Putamen (tissue), 1 donor: ENCODE measurements around the gene S100B.
"Not testable (repeated sequence)": the region's sequence is repeated elsewhere in the genome, so short reads cannot be mapped to it uniquely, and the experiment has no call there.

ENCODE experiments used
- DNase-seq: peaks from one replicate; pipeline ENCODE4 v3.0.0-alpha.2; 2016; ENCODE audit warnings: low spot score

S100B gene

DNA sequence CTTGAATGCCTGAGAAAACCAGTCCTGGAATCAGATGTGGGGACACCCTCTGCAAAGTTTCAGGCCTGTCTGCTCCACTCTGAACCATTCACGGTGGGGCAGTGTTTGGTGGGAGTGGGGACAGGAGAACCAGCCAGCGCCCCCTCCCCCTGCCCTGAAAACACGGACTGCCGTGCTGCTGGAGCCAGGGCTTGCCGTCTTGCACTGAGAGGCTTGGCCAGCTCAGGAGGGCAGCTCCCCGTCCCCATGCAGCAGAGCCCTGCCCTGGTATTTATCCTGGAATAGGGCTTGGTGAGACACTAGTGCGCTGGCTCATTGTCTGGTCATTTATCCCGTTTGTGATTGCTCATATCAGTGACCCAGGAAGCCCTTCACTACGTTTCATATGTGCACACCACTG is 3.9 kb downstream of the S100B start:
- no peak for DNase-seq

DNA sequence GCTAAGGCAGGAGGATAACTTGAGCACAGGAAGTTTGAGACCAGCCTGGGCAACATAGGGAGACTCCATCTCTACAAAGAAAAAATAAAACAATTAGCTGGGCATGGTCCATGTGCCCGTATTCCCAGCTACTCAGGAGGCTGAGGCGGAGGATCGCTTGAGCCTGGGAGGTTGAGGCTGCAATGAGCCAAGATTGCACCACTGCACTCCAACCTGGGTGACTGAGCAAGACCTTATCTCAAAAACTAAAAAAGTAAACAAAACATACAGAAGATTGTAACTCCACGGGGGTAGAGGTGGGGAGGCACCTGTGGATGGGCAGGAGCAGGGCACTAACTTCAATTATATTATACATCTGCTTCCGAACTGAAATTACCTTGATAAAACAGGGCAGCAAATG is 4.6 kb downstream of the S100B start:
- no peak for DNase-seq

DNA sequence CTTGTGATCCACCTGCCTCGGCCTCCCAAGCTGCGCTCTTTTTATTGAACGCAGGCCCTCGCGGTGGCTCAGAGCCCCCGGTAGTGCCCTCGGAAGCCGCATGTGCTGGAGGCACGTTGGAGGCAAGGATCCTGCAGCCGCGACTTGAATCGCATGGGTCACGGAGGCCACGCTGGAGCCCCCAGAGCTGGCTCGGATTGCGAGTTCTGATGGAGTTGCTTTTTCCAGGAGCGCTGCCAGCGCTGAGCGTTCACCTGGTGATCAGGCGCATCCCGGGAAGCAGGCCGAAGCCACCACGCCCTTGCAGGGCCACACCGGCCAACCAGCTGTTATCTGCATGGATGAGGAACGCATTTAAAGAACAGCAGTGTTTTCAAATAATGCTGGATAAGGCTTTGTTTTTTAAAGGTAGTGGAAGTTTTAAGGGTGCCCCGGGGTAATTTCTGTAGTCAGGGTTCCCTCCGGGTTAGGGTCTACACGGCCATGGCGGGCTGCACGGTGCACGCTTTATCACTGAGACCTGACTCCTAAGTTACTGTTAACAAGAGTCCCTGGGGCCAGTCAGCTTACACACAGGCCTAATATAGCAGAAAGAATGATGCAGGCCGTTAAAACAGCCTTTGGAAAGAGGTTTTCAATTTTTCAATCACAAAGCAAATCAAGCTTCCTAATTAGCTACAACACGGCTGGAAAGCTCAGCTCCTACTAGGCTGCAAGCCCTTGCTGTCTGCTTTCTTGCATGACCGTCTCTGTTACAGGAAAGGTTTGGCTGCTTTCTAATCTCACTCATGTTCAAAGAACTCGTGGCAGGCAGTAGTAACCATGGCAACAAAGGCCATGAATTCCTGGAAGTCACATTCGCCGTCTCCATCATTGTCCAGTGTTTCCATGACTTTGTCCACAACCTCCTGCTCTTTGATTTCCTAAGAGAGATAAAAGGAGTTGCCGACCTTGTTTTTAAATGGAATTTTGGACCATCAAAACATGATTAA is 6.0 kb downstream of the S100B start:
- no peak for DNase-seq

DNA sequence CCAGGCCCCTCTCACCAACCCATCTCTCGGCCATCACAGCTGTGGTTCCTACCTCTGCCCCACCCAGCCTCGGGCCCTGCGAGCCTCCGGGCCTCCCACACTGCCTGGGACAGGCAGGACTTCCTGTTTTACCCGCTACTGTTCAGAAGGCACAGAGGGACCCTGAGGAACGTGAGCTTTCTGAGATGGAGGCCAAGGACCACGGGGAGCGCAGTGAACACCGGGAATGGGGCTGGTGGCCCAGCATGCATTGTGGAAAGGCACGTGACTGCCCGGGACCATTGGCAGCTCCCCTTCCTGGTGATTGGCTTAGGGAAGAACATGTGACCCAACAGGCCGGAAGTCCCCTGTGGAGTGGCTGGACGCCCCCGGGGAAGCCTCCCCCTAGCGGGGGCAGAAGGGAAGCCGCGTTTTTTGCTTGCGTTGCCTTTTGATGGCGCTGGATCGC is 7.0 kb downstream of the S100B start:
- no peak for DNase-seq

DNA sequence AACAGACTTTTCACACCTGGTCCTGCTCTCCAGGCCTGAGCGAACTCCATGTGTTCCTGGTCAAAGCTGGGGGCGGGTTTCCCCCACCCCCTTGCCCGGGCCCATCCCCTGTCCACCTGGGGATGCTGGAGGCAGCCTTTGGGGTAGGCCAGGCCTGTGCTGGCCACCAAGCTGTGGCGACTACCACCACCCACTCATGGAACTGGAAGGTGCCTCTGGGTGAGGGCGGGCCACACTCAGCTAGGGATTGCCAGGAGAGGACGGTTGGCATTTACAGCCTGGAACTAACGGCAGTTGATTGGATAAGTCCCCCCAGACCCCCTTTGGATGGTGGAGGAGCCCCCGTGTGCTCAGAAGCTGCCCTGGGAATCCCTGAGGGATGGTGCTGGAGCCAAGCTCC is 7.9 kb downstream of the S100B start:
- no peak for DNase-seq

DNA sequence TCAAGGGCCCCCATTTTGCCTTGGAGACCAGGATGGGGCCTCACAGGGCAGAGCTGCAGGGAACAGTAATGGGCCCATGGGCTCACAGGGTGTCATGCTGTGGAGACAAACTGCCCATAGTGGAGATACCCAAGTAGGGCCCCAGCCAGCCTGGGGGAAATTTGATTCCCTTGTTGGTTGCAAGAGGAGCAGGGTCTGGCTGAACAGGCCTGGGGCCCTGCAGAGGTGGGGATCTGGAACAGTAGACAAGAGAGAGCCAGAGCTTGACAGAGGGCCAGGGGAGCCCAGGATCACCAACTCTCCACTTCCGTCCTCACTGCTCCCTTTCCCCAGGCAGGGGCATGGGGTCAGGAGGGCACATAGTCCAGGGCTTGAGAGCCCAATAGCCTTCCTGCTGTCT is 8.7 kb downstream of the S100B start:
- no peak for DNase-seq

DNA sequence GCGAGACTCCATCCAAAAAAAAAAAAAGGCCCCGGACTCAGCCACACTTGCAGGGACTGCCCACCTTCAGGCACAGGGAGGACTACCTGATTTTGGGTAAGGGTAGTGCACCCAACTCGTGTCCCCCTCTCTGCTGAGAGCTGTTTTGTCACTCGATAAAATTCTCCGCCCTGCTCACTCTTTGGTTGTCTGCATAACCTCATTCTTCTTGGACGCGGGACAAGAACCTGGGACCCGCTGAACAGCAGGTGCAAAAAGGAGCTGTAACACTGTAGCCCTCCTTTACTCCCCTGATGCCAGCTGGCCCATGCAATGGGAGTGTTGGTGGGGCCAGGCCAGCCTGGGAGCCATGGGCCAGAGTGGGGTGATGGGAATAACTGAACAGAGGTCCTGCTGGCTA is 10.6 kb downstream of the S100B start:
- DNase-seq = no peak

DNA sequence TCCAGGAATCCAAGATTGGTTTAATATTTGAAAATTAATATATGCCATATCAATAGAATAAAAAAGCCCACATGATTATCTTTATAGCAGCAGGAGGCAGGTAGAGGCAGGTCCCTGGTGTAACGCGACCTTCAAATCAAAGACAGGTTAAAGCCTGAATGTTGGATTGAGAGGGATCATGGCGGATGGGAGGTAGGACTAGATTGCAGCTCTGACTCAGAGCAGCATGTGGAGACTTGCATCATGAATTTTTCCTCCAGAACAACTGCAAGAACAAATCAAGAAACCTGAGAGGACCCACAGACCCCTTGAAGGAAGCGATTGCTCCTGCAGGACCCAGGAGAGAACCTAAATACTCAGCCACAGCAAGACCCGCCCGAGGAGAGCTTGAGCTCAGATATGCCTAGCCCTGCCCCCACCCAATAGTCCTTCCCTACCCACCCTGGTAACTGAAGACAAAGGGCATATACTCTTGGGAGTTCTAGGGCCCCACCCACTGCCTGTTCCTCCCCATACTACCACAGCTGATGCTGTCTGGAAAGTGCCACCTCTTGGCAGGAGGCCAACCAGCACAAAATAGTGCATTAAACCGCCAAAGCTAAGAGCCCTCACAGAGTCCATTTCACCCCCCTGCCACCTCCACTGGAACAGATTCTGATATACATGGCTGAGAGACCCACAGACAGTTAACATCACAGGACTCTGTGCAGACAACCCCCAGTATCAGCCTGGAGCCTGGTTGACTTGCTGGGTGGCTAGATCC is 19.5 kb downstream of the S100B start:
- DNase-seq = no peak

DNA sequence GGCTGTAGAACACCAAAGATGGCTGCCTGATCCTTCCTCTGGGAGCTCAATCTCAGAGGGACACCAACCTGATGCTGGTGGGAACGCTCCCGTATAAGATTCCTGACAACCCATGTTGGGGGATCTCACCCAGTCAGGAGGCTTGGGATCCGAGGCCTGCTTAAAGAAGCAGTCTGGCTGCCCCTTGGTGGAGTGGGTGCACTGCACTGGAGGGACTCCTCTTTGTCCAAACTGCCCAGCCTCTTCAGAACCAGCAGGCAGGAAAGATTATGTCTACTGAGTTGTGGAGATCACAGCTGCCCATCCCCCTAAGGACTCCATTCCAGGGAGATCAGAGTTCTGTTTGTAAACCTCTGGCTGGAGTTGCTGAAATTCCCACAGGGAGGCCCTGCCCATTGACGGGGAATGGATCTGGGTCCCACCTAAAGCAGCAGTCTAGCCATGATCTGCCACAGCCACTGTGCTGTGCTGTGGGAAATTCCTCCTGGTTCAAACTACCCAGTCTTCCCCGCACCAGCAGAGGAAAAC is 23.0 kb downstream of the S100B start:
- DNase-seq = no peak

DNA sequence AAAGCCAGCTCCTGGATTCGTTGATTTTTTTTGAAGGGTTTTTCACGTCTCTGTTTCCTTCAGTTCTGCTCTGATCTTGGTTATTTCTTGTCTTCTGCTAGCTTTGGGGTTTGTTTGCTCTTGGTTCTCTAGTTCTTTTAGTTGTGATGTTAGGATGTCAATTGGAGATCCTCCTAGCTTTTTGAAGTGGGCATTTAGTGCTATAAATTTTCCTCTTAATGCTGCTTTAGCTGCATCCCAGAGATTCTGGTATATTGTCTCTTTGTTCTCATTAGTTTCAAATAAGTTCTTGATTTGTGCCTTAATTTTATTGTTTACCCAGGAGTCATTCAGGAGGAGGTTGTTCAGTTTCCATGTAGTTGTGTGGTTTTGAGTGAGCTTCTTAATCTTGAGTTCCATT is 25.5 kb downstream of the S100B start:
- DNase-seq = not testable (repeated sequence)

DNA sequence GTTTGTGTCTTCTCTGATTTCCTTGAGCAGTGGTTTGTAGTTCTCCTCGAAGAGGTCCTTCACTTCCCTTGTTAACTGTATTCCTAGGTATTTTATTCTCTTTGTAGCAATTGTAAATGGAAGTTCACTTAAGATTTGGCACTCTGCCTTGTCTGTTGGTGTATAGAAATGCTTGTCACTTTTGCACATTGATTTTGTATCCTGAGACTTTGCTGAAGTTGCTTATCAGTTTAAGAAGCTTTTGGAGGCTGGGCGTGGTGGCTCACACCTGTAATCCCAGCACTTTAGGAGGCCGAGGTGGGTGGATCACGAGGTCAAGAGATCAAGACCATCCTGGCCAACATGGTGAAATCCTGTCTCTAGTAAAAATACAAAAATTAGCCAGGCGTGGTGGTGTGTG is 27.1 kb downstream of the S100B start:
- not testable (repeated sequence) for DNase-seq

DNA sequence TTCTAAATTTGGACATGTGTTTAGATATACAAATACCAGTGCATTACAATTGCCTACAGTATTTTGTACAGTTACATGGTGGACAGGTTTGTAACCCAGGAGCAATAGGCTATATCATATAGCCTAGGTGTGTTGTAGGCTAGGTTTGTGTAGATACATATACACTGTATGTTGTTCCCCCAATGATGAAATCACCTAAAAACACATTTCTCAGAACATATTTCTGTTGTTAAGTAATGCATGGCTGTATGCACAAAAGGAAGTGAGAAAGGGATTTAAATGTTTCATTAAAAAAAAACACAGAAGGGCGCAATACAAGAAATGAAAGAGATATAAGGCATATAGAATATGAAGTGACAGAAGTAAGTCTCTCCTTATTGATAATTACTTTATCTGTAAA is 32.0 kb downstream of the S100B start:
- DNase-seq = no peak

DNA sequence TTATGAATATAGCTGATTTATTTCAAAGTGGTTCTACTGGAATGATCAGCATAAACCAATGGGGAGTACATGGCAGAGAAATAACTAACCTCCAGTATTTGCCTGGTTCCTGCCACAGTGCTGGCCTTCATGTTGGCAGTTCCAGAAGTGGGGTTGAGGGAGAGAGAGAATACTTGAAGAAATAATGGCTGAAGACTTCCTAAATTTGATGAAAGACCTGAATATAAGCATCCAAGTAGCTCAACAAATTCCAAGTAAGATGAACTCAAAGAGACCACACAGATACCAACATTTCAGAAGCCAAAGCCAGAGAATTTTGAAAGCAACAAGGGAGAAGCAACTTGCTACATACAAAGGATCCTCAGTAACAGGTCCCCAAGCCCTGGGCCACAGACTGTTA is 34.3 kb downstream of the S100B start:
- DNase-seq = no peak

DNA sequence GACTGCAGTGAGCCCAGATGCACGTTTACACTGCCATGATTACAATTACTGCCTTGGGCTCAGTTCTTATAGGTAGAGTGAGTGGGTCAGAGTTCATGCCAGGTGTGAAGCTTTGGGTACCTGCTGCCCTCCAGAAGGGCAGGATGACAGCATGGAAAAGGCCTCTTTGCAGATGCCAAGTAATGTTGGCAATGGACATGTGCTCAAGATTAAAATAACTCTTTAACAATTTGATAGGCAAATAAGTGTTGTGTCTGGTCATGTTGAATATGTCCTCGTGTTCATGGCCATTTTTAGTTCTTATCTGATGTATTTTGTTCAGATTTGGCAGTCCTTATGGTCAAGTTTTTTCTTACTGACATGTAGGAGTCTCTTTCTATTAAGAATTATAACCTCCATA is 34.8 kb downstream of the S100B start:
- DNase-seq = no peak

DNA sequence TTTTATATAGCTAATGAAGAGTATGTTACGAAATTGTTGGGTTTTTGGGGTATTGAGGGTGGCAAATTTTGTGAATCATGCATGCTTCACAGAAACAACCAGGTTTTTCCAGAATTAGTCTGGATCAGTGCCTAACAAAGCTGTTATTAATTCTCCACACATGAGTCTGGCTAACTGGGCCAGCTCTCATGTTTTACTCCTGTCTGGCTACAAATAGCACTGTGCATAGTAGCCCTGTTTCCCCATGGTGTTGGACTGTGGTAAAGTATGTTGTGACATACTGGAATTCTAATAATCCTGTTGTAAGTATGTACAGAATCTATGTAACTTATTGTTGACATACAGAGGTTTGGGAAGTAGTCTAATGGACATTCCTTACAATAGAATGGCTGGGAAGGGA is 35.8 kb downstream of the S100B start:
- DNase-seq = no peak

DNA sequence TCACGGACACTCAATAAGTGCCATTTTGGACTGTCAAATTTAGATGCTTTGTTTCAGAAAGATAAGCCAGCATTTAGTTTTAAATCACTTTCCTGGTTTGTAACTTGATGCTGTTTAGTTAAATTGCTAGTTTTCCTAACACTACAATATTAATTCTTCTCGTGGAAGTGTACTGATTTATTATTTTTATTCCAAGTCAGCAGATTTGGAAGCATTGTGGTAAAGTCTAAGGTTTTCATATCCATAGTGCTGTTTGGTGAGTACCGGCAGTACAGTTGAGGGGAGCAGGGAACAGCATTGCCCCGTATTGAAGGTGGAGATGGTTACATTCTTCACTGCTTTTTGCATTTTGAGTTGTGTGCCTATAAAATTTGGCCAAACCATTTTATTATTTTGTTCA is 36.3 kb downstream of the S100B start:
- DNase-seq = no peak

DNA sequence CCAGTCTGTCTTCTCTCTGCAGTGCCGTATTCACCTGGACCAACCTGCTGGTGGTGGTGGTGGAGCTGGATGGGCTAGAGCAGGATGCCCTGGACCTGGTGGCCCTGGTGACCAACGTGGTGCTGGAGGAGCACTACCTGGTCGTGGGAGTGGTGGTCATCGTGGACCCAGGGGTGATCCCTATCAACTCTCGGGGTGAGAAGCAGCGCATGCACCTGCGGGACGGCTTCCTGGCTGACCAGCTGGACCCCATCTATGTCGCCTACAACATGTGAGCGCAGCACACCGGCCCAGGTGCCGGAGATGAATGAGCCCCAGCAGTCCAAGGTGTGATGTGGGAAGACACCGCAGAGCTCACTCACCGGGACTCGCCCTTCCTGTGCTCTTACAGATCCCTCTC is 37.5 kb downstream of the S100B start:
- DNase-seq = no peak

DNA sequence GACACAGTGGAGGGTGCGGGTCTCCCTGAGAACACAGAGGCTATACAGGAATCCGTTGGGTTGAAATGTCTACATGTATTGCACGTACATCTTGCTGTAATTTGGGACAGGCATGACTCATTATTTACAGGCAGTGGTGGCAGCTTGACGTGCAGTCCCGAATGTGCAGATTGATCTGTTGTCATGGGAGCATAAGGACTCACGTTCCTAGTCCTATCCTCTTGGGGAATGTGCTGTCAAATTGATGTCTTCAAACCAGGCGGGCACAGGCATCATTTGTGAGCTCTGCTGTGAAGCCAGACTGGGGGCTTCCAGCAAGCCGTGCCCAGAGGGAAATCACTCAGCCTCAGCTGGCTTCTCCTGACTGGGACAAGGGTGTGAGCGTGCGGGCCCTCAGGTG is 40.5 kb downstream of the S100B start:
- no peak for DNase-seq

DNA sequence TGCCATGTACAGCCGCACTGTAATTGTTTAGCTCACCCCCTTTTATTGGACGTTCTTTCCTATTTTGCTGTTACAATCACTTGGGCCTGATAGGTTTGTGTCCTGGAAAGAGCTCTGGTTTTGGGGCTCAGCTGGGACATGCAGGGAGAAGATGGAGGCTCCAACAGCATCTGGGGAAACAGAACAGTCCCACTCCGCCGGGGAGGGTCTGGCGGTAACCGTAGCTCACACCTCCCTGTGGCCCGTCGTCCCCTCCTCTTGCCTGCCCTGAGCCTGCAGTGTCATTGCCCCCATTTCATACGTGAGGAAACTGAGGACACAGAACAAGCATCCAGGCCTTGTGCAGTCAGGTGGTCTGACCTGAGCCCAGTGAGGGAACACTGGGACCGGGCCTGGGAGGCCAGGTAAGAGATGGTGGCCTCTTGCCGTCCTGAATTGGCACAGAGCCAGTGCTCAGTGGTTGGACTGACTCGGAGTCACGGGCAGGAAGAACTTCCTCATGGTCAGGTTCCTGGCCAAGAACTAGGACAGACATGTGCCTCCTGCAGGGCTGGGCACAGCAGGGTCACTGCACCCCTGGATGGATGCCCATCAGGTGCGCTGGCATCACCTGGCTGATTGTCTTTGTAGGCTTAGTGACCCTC is 41.8 kb downstream of the S100B start:
- DNase-seq = no peak

DNA sequence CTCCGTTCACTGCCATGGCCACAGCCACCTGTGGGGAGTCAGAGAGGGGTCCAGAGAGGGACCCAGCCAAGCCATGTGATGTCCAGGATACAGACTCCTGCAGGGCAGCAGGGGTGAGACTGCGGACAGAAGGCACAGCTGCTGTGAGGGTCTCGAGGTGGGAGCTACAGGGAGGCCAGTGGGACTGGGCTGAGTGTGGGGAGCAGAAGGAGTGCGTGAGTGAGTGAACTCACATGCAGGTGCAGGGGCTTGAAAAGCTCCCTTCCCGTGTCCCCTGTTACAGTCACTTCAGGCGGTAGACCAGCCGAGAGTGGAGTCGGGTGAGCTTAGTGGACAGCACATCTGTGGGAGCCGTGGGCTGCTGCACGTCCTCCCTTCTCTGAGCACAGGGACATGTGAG is 42.4 kb downstream of the S100B start:
- no peak for DNase-seq

DNA sequence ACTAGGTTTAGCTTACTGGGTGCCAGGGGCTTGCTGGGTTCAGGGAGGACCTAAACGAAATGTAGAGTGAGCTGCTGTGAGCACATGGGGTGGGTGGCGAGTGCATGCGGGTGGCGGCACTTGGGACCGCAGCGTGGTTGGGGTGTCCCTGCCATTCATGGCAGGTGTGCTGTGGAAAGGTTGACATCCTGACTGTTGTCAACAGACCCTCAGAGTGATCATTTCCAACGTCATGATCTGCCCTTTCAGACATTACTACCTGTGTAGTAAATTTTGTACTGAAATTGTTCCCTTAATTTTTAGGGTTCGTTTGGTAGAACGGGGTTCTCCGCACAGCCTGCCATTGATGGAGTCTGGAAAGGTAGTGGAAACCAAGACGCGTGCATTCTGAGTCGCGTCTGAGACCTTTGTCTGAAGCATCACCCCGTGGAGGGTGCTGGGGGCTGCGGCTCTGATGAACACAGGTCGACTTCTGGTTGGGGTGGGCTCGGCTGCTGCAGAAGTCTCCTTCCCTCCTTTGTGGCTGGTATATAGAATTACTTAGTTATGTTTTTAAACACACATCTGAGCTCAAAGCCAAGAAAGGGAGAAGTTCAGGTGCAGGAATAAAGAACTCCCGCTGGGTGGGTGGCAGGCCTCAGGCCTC is 43.3 kb downstream of the S100B start:
- no peak for DNase-seq
